SK-N-SH (cell line): ENCODE results near the gene NFATC3. TPM values are rescaled to one million over a fixed set of nuclear protein-coding genes. Genes with fewer than 3 reads are reported as not detected.

Experiments
- CTCF ChIA-PET: fragments of 300-600, 350-600 bp; formaldehyde crosslinking; extraction: SDS; loops from one replicate; lab custom pipeline; 2021; lab: Yijun Ruan, JAX
- POLR2A ChIA-PET: fragments of 350-600 bp; sonication (Branson Sonifier 250); formaldehyde crosslinking; extraction: SDS; loops from one replicate; lab custom pipeline; 2020; ENCODE audit warnings: antibody characterized with exemption, inconsistent platforms; lab: Yijun Ruan, JAX
- DNase-seq: peaks from one replicate; pipeline ENCODE4 v3.0.0; 2012
- H2AFZ ChIP-seq: fragments of 200-600 bp; sonication (generic); 2 replicates; pipeline ENCODE4 v1.8.1; 2016; ENCODE audit warnings: antibody characterized with exemption, mild to moderate bottlenecking, low read depth
- H3F3A ChIP-seq: fragments of 200-600 bp; sonication (generic); replicated peaks from 2 replicates; pipeline ENCODE3; 2016; ENCODE audit warnings: antibody characterized with exemption, mild to moderate bottlenecking; ENCODE audit not compliant: insufficient read depth
- H3K27ac ChIP-seq, 2 experiments: fragments of 200-500 bp in 1 of 2; fragments of 200-600 bp in 1 of 2; sonication (Bioruptor generic) in 1 of 2; sonication (generic), shearing (Covaris generic) in 1 of 2; 2 replicates each; pipeline versions ENCODE4 v1.5.1 to v1.6.1; 2014 to 2016; ENCODE audit warnings: low read depth in 2 of 2, inconsistent platforms in 1 of 2, low read length in 1 of 2, mild to moderate bottlenecking in 1 of 2, mixed read lengths in 1 of 2
- H3K27me3 ChIP-seq: fragments of 200-600 bp; sonication (generic), shearing (Covaris generic); 2 replicates; pipeline ENCODE4 v1.6.1; 2016; ENCODE audit warnings: mixed run types; ENCODE audit not compliant: insufficient read depth
- H3K36me3 ChIP-seq, 2 experiments: fragments of 200-500 bp in 1 of 2; fragments of 200-600 bp in 1 of 2; sonication (Bioruptor generic) in 1 of 2; sonication (generic) in 1 of 2; replicated peaks in 1 of 2; 2 replicates each; pipeline versions ENCODE3 to v1.5.1; 2014 to 2016; ENCODE audit warnings: low read length in 1 of 2, mild to moderate bottlenecking in 1 of 2; ENCODE audit not compliant: insufficient read depth in 2 of 2, control insufficient read depth in 1 of 2
- H3K4me1 ChIP-seq, 2 experiments: fragments of 200-500 bp in 1 of 2; fragments of 200-600 bp in 1 of 2; sonication (Bioruptor generic) in 1 of 2; sonication (generic), shearing (Covaris generic) in 1 of 2; 2 replicates each; pipeline versions ENCODE4 v1.5.1 to v1.6.1; 2014 to 2016; ENCODE audit warnings: low read depth in 1 of 2, low read length in 1 of 2, mixed run types in 1 of 2; ENCODE audit not compliant: insufficient read depth in 2 of 2, control insufficient read depth in 1 of 2
- H3K4me2 ChIP-seq: fragments of 200-600 bp; sonication (generic), shearing (Covaris generic); 2 replicates; pipeline ENCODE4 v1.6.1; 2017; ENCODE audit warnings: mixed run types
- H3K4me3 ChIP-seq, 2 experiments: fragments of 200-500 bp in 1 of 2; fragments of 200-600 bp in 1 of 2; sonication (Bioruptor generic) in 1 of 2; sonication (generic), shearing (Covaris generic) in 1 of 2; 2 replicates each; pipeline versions ENCODE4 v1.5.1 to v1.8.1; 2014 to 2016; ENCODE audit warnings: low read depth in 2 of 2, inconsistent platforms in 1 of 2, low read length in 1 of 2, mild to moderate bottlenecking in 1 of 2, mixed read lengths in 1 of 2, moderate library complexity in 1 of 2
- H3K79me2 ChIP-seq: fragments of 200-600 bp; sonication (generic); 2 replicates; pipeline ENCODE4 v1.8.1; 2017; ENCODE audit warnings: mild to moderate bottlenecking; ENCODE audit not compliant: insufficient read depth
- H3K9ac ChIP-seq: fragments of 200-600 bp; sonication (generic); 2 replicates; pipeline ENCODE4 v1.6.1; 2017; ENCODE audit warnings: mixed run types
- H3K9me2 ChIP-seq: fragments of 200-600 bp; sonication (generic); 2 replicates; pipeline ENCODE4 v1.6.1; 2017; ENCODE audit warnings: mixed run types
- H3K9me3 ChIP-seq: fragments of 200-600 bp; sonication (generic); 2 replicates; pipeline ENCODE4 v1.6.1; 2017; ENCODE audit warnings: mixed run types, mild to moderate bottlenecking, moderate library complexity
- H4K20me1 ChIP-seq: fragments of 200-600 bp; sonication (generic); 2 replicates; pipeline ENCODE4 v1.6.1; 2017; ENCODE audit warnings: mild to moderate bottlenecking, mixed run types; ENCODE audit not compliant: insufficient read depth
- CHD2 ChIP-seq: fragments of 150-350 bp; IDR thresholded peaks from 2 replicates; pipeline ENCODE4 v1.6.1; 2018; ENCODE audit warnings: low read length; ENCODE audit not compliant: partially characterized antibody
- CTCF ChIP-seq: fragments of 200-600 bp; sonication (generic); IDR thresholded peaks from 2 replicates; pipeline ENCODE4 v1.6.1; 2017; ENCODE audit warnings: antibody characterized with exemption, mild to moderate bottlenecking, moderate library complexity
- FOSL2 ChIP-seq: IDR thresholded peaks from 2 replicates; pipeline ENCODE4 v1.4.0; 2012; ENCODE audit warnings: low read depth, mild to moderate bottlenecking, moderate library complexity, borderline replicate concordance
- FOXM1 ChIP-seq: IDR thresholded peaks from 2 replicates; pipeline ENCODE4 v1.4.0; 2012; ENCODE audit warnings: low read depth, mild to moderate bottlenecking
- GATA2 ChIP-seq: sonication (generic); formaldehyde crosslinking; IDR thresholded peaks from 2 replicates; pipeline ENCODE4 v1.5.0; 2020; ENCODE audit warnings: mild to moderate bottlenecking, missing genetic modification reagents
- MEF2A ChIP-seq: IDR thresholded peaks from 2 replicates; pipeline ENCODE4 v1.4.0; 2012; ENCODE audit warnings: low read depth, borderline replicate concordance
- NFIC ChIP-seq: IDR thresholded peaks from 2 replicates; pipeline ENCODE4 v1.4.0; 2012; ENCODE audit warnings: borderline replicate concordance
- NRF1 ChIP-seq: IDR thresholded peaks from 2 replicates; pipeline ENCODE4 v1.6.1; 2012; ENCODE audit warnings: low read depth, mild to moderate bottlenecking, low read length
- PBX3 ChIP-seq: IDR thresholded peaks from 2 replicates; pipeline ENCODE4; 2012
- POLR2AphosphoS5 ChIP-seq: IDR thresholded peaks from 2 replicates; pipeline ENCODE4 v1.6.1; 2012; ENCODE audit warnings: low read depth, low read length
- RAD21 ChIP-seq: IDR thresholded peaks from 2 replicates; pipeline ENCODE4 v1.6.1; 2012; ENCODE audit warnings: mild to moderate bottlenecking, low read length
- RCOR1 ChIP-seq: fragments of 150-350 bp; IDR thresholded peaks from 2 replicates; pipeline ENCODE4 v1.6.1; 2017; ENCODE audit warnings: antibody characterized with exemption, low read length
- REST ChIP-seq: IDR thresholded peaks from 2 replicates; pipeline ENCODE4 v1.6.1; 2012; ENCODE audit warnings: mild to moderate bottlenecking, low read depth, low read length, moderate library complexity
- RFX5 ChIP-seq: IDR thresholded peaks from 2 replicates; pipeline ENCODE4 v1.6.1; 2012; ENCODE audit warnings: mild to moderate bottlenecking, improper control_type of control experiment, low read length
- RXRA ChIP-seq: IDR thresholded peaks from 2 replicates; pipeline ENCODE4 v1.4.0; 2012; ENCODE audit warnings: low read depth, mild to moderate bottlenecking, borderline replicate concordance
- SMC3 ChIP-seq: IDR thresholded peaks from 2 replicates; pipeline ENCODE4 v1.6.1; 2012; ENCODE audit warnings: low read depth, low read length, improper control_type of control experiment
- TAF1 ChIP-seq: IDR thresholded peaks from 2 replicates; pipeline ENCODE4 v1.6.1; 2012; ENCODE audit warnings: low read depth, mild to moderate bottlenecking, low read length, moderate library complexity, borderline replicate concordance
- USF2 ChIP-seq: fragments of 150-350 bp; IDR thresholded peaks from 2 replicates; pipeline ENCODE4 v1.6.1; 2017; ENCODE audit warnings: antibody characterized with exemption, low read length, low read depth, borderline replicate concordance
- ZBTB33 ChIP-seq: IDR thresholded peaks from 2 replicates; pipeline ENCODE4 v1.4.0; 2012; ENCODE audit warnings: low read depth, borderline replicate concordance
- WGBS: methylation state at CpG from one replicate; pipeline ENCODE4 v1.1.6; 2017; ENCODE audit warnings: low lambda C conversion rate; 5-methylcytosine and 5-hydroxymethylcytosine counted together
- polyA plus RNA-seq, 3 experiments: library from polyadenylated mRNA; depleted of rRNA; stranded (reverse); fragments of >200 nt; gene quantifications; 2 replicates each; pipeline ENCODE4 v1.2.3, GENCODE V29; 2012

NFATC3 gene
- polyA plus RNA-seq, 1 of the 3 experiments (the other 2 are of a cell fraction): 5.7 TPM

GRCh38 chr16:68257251-68257905 is 172.2 kb downstream of the NFATC3 start:
- TF ChIP-seq PBX3 (no peak), CHD2 (no peak), POLR2AphosphoS5 (no peak), USF2 (no peak), RAD21 (no peak), NFIC (no peak), RCOR1 (no peak), NRF1 (no peak), ZBTB33 (no peak), TAF1 (no peak), REST (no peak), CTCF (no peak), GATA2 (CRISPR knock-in tag) (no peak), FOXM1 (no peak), SMC3 (no peak), MEF2A (no peak), RXRA (no peak), RFX5 (no peak), FOSL2 (no peak)

More at GRCh38 chr16:68257251-68257905, 172.2 kb downstream of the NFATC3 start:
- Histone ChIP-seq H3K4me2 (peak overlapping the region; percentile 12; the same call in 1 of the 2 replicates), H3K27ac (peak overlapping the region in 1 of 2 experiments; percentile 55; a peak in 3 of 4 replicates), H3K4me3 (no peak overlapping the region), H3K79me2 (no peaks in the 10 kb centered on the region), H3K27me3 (no peaks in the 10 kb centered on the region), H3K9ac (peak overlapping the region; percentile 33), H3K9me3 (no peaks in the 10 kb centered on the region), H3K9me2 (no peaks in the 10 kb centered on the region), H3K36me3 (peaks cover 8 to 19% of the 10 kb centered on the region in 2 experiments), H3F3A (peaks cover 17% of the 10 kb centered on the region), H2AFZ (no peak overlapping the region), H4K20me1 (no peaks in the 10 kb centered on the region), H3K4me1 (peaks cover 0 to 6% of the 10 kb centered on the region in 2 experiments; a peak in 2 of 4 replicates)
- POLR2A ChIA-PET: no interaction called here
- CTCF ChIA-PET: interaction anchor here (13.8 kb wide), 1 partner anchor 73 kb away, joined by 355 read pairs; no protein-coding TSS in a partner anchor
- no peak for DNase-seq
- 95% methylated on average over 3 of the region's 6 CpGs for WGBS
